GOT3 (cell line): ENCODE data around the gene TMEM127.
"Not testable (repeated sequence)": the region's sequence is repeated elsewhere in the genome, so short reads cannot be mapped to it uniquely, and the experiment has no call there.

Experiments
- DNase-seq: peaks from one replicate; lab custom pipeline; 2025; ENCODE audit warnings: mixed read lengths; lab: John Stamatoyannopoulos, UW

Gene TMEM127

DNA sequence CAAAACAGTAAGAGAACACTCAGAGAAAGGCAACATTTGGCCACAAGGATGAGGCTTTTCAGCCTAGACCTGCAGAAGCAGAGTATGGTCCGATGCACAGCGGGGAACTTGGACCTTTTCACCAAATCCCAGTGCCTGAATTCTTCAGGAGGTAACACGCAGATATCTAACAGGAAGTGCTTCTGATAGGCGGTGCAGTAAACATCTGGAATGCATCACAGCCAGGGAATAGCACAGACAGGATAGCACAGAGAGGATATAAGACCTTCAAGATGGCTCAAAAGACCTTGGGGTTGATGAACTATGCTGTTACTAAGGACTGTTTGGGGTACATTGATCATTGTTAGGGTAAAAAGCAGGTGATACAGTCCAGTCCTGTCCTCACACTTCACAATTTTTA is 1.7 kb downstream of the TMEM127 start:
- no peak for DNase-seq

DNA sequence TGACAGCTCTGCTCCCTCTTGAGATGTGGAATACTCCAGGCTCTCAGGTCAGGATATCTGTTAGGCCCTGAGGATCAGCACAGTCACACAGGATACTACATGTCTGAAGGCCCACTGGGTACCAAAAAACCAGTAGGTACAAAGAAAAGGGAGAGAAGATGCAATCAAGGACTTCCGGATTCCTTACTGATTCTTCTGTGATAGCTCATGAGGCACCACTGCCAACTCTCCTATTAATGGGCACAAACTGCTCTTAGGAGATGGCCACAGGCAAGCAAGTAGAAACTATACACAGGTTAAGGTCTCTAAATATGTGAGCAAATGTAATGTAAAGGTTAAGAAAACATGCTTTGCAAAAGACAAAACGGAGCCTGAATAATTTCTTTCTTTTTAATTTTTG is 3.5 kb downstream of the TMEM127 start:
- no peak for DNase-seq

DNA sequence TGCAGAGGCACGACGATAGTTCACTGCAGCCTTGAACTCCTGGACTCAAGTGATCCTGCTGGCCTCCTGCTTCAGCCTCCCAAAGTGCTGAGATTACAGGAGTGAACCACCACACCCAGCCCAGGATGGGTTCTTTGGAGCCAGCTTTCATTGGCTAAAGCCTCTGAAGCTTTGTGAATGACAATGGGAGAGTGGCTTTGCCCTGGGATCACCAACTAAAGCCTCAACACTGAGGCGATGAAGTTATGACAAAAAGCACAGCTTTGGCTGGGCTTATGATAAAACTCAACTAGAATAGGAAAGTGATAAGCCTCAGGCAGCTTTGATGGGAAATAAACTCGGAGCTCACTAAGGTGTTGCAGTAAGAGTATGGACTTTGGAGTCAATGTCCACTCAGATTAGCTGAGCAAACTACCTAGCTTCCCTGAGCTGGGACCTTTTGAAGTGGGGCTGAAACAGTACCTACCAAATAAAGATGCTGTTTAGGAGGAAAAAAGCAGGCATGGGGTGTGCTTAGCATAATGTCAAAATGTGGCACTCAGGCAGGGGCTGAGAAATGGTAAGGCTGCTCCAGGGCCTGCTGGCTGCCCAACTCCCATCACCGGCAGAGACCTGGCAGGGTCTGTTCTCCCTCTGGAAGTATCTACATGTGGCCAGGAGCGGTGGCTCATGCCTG is 4.3 kb downstream of the TMEM127 start:
- DNase-seq: no peak

DNA sequence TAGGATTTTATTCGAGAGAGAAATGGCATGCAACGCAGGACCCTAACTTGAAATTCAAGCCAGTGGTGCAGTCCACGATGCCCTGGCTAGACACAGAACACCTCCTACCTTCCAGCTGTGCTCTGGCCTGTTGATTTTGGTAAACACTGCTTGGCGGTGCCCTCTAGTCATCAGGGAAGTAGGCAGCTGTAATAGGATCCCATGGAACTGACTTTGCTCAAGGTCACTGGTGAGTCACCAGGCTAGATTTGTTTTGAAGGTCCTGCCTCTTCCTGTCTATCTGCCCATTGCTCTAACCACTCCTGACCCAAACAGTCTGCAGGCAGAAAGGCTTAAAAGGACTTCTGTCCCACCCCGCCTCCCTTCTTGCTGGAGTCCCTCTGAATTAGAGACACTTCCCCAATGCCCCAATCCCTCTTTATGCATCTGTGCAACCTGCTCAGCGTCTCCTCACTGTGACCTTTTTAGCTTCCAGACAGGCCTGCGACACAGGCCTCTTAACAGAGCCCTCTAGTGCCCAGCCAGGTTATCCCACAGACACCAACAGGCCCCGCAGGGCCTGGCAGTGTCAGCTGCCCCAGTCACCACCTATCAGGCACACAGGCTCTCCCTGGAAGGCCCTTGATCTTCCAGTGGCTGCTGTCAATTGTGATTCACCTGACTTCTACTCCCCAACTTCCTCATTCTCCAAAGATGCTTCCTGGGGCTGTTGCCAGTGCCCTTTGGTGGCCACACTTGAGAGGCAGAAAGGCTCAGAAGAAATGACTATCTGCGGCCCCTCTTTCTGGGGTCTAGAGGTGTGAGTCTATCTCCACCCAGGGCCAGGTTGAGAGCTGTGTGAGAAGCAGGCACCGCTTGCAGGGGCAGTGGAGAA is 5.2 kb downstream of the TMEM127 start:
- DNase-seq: no peak

DNA sequence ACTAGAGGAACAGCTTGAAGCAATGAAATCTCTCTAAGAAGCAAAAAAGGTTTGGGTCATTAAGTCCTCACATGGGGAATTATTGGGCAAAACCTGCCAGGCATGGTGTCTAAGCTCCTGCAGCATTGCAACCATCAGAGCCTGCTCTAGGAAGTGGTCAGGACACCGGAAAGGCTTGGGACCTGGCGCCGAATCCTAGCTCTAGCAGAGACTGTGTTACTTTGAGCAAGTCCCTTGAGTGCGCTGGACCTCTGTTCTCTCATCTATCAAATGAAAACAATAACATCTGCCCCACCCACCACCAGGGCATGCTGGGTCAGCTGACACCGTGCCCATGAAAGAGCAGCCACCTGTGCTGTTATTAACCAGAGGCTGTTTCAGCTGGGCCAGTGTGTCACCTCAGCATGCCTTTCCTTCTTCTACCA is 6.3 kb downstream of the TMEM127 start:
- no peak for DNase-seq

DNA sequence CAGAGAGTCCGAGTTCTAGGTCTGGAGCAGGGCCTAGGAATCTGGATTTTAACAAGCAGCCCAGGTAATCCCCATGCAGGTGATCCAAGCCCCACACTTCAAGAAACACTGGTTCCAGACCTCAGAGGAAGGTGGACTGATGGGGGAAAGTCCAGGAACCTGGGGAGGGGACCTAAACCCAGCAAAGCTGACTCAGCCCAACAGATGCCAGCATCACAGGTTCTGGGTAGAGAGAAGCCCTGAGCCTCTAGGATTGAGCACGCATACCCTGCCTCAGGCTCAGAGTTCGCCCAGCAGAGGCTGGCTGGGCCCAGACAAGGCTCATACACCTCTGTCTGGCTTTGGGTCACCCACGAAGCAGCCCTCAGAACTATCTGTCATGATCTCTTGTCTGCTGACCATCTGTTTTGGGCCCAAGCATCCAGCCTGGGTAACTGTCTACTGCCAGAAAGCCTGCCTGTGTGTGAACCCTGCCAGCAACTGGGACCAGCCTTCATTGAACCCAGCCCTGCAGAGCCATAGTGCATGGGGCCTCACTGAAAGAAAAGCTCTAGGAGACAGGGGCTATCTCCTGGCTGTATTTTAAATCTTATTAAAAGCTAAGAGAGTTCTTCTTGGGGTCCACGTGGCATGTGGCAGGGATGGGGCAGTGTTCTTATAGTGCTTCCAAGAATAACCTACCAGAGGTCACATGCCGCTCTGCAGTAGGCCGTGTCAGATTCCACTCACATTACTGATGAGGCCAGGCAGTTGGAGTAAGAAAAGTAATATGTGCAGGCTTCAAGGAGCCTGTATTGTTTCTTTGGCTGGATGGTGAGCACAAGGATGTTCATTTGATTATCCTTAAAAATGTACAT is 7.4 kb downstream of the TMEM127 start:
- DNase-seq: no peak

DNA sequence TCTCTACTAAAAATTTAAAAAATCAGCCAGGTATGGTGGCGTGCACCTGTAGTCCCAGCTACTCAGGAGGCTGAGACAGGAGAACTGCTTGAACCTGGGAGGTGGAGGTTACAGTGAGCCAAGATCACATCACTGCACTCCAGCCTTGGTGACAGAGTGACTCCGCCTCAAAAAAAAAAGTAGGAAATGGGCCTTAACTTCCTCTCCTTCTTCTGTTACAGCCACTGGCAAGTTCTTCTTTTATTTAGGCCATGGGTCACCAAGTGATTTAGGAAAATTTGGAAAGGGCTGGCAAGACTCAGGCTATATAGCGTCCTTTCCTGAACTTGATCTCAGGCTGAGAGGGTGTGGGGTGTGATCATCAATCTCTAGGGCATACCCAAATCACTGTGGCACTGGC is 8.1 kb downstream of the TMEM127 start:
- not testable (repeated sequence) for DNase-seq

DNA sequence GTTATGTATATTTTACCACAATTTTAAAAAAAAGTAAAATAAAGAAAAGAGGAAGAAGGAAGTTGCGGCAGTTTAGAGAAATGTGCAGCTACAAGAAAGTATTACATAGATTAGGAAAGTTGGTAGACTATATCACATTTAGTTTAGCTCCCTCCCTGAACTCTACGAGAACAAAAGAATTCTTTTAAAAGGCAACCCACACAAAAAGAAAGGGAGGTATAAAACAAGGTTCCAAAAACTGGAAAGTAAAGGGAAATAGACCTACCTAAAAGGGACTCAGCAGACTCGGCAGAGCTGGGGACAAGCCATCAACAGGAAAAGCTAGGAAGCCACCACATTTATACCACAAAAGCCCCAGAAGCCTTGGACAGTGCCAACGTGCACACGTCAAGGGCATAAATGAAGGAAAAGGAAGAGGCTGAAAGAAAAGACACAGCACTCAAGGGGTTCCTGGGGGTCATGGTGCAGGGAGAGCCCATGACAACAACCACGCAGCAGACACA is 9.1 kb downstream of the TMEM127 start:
- no peak for DNase-seq

DNA sequence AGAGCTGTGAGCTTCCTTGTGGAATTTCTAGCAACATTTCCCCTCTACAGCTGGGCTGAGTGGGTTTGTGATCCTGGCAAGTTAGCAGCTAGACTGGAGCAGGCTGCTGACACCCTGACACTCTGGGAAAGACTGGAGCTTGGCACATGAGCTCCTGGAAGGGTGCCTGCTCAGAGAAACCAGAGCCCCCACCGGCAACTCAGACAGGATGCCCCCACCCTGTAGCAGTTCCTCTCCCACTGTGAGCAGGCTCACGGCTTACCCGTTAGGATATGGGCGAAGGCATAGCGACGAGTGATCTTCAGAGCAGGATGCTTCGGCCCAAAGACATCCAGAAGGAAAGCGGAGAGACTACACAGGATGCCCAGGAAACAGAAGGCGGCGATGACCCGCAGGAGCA is 11.2 kb downstream of the TMEM127 start:
- no peak for DNase-seq

DNA sequence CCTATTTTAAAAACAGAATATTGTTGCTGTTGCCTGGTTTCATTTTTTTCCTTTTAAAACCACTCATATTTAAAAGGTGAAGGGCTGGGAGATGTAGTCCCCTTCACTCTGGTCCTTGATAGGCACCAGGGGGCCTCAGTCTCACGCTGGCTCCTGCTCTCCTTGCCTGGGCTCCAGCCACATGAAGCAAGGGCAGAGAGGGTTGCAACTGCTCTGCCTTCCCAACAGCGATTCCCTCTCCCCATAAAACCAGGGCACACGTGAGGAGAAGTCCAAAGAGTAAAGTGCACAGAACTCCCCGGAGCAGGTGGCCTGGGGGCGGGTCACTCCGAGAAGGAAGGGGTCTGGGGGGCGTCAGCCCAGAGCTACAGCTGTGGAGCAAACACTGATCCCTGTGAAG is 12.8 kb downstream of the TMEM127 start:
- DNase-seq: no peak

DNA sequence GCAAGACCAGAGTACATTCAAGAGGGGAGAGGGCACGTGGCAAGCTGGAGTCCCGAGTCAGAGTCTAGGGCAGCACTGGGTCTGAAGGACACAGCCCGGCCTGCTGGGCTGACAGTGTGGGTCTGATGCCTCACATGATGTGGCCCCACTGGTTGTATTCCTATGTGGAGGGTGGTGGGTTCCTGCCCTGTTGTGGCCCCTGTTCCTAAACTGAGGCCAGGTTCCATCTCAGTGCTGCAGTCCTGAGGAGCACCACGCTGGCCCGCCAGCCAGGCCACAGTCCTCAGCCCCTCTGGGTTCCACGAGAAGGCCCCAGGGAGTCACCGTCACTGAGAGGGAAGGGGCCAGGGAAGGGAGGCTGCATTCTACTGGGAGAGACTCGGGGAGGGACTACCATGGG is 13.3 kb downstream of the TMEM127 start:
- no peak for DNase-seq

DNA sequence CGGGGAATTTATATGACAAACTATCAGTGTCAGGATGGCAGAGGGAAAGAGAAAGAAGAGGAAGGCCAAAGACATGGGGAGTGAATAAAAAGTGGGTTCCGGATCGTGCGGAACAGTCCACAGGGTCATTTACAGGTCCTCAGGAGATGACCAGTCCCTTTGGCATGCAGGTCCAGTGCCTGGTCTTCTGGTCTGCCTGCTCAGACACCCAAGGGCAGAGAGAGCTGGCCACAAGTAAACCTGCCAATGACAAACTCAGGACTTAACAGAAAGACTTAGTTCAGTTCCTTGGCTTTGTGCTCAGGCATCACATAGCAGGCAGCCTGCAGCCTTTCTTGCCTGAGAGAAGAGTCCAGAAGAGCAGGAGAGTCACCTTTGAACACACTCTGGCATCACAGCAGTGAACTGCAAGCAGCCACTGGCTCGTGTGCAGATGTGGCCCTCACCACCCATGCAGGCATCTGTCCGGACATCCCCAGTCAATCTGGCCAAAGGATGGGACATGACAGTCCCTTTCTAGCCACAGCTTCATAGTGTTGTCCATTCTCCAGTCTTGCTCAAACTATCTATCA is 14.0 kb downstream of the TMEM127 start:
- peak; percentile 74 for DNase-seq

DNA sequence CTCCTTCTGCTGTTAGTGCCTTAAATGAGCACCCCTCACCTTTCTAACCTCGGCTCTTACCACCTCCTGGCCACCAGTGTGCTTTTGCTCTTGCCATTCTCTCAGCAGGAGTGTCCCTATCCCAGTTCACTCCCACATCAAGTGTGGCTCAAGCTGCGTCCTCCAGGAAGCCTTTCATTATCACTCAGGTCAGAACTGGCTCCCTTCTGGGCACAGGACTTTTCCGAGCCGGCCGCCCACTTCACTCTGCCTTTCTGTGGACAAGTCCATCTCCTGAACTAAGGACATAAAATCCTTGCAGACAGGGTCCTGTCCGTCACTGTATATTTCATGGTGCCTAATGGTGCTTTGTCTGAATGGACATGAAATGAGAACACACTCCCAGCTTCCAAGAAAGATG is 15.6 kb downstream of the TMEM127 start:
- no peak for DNase-seq

DNA sequence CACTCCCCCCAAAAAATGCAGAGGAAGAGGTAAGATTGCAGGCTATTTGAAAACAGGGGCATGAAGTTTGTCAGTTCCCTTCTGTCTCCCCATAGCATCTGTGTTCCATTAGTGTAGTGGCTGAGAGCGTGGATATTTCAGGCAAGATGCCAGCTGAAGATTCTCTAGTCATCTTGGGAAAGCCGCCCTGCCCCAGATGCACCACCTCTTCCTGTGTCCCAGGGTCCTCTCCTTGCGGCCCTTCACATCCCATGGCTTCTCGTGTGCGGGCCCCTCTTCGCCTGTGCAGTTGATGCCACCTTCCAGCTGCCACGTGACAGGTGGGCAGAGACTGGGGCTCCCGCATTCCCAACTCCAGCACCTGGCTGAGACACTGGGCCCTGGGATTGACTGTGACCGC is 16.1 kb downstream of the TMEM127 start:
- no peak for DNase-seq

DNA sequence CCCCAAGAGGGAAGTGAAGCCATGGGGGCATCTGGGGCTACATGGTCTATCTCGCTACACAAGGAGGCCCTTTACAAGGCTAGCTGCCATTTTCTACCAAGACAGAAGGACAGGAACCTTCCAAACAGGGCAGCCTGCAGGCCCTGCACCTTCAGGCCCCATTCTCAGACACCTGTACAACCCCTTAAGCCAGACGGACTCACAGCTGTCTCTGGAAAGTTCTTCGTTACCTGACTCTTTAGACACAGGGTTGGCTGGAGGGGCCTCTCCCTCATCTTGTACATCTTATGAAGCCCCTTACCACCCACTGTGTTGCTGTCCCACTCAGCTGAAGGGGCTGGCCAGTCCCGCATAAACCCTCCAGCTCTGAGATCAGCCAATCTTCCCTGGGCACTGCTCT is 17.2 kb downstream of the TMEM127 start:
- DNase-seq: no peak

DNA sequence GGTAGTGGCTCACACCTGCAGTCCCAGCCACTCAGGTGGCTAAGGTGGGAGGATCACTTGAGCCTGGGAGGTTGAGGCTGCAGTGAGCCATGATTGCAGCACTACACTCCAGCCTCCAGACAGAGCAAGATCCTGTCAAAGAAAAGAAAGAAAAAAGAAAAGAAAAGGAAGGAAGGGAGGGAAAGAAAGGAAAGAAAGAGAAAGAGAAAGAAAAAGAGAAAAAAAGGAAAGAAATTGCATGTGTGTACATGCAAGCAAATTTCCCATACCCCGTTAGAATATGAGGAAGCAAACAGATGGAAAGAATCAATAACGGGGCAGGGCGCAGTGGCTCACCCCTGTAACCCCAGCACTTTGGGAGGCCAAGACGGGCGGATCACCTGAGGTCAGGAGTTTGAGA is 17.9 kb downstream of the TMEM127 start:
- no peak for DNase-seq

DNA sequence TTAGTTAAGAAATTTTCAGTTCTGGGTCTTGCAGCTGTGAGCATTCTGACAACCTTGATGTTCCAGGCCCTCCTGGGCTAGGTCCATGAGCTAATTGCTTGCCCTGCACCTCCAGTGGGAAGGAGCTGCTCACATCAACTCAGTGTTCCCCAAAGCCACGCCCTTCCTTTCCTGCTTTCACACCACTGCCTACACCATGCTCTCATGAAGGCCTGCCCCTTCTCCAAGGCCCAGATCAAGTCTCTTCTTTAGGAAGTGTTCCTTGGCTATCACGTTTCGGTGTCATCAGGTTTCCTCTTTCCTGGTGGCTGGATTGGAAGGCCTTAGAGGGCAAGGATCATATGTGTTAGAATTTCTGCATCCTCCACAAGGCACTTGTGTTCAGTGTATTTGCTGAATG is 18.8 kb downstream of the TMEM127 start:
- DNase-seq: no peak

DNA sequence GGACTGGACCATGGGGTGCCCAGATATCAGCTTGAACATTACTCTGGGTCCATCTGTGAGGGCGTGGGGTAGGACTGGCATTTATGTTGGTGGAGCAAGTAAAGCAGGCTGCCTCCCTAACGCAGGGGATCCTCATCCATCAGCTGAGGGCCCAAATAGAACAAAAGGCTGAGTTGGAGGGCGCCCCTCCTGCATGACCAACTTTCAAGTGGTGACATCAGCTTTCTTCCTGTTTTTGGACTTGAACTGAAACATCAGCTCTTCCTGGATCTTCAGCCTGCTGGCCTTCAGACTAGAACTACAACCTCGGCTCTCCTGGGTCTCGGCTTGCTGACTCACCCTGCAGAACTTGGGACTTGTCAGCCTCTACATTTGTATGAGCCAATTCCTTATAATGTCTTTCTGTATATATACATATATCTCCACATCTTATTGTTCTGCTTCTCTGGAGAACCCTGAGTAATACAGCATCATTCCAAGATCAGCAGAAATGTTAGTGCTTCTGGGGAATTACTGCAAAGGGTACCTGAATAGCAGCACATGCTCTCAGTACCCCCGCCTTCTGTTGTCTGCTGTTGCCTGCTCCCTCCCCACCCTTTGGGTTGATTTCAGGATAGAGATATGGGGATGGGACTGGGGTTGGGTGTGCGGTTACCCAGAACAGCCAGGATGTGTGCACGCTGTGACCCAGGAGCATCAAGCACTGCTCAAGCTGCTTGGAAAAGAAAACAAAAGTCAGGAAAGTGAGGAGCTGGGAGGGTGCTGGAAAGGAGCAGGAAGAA is 20.0 kb downstream of the TMEM127 start:
- no peak for DNase-seq

DNA sequence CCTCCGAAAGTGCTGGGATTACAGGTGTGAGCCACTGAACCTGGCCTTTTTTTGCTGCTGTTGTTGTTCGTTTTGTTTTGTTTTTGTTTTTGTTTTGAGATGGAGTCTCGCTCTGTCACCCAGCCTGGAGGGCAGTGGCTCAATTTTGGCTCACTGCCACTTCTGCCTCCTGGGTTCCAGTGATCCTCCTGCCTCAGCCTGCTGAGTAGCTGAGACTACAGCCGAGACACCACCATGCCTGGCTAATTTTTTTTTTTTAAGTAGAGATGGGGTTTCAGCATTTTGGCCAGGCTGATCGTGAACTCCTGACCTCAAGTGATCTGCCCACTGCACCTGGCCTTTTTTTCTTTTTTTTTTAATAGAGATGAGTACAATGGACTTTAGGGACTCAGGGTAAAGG is 22.0 kb downstream of the TMEM127 start:
- no peak for DNase-seq

DNA sequence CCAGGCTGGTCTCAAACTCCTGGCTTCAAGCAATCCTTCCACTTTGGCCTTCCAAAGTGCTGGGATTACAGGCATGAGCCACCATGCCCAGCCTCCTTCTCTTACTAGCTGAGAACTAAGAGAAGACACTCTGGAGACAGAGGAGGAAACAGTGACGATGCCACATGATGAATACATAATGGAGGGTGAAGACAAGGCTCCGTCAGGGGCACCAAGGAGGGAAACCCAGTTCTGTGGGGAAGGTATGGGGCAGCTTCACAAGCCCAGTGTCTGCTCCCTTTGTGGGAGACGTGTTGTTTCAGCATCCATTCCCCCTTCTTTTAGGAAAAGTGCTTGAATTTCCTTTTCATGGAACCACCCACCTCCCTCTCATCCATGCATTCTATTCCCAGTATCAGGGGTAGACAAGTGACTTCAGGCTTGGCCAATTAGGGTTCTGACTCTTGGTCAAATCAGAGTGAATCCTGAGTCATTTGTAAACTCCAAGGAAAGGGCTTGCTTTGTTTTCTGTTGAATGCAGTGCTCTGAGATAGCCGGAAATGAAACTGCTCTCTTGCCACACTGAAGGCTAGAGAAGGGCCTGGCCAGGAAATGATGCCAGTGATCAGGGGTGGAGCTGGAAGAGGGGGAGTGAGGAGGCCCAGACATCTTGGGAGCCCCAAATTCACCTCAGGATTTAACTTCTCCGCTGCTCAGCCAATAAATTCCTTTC is 23.7 kb downstream of the TMEM127 start:
- peak; percentile 21 for DNase-seq

DNA sequence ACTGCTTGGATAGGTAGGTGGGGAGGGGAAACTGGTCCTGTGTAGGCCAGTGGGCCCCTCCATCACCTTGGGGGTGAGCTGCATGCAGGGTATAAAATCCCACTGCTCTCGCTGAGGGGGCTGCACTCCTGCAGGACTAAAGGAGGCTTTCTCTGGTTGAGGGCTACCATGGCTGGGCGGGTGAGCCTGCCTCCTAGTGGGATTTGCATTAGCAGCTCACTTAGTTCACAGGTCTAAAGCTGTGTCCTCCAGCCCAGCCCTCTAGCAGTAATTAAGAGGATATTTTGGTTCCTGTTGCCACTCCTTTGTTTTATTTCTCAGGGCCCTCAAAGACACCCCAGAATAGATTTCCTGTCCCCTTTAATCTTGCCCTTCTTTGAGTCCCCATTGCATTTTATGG is 24.6 kb downstream of the TMEM127 start:
- DNase-seq: no peak
